GM19452 (cell line): ENCODE data around the gene LTBP1.
"Not testable (repeated sequence)": the region's sequence is repeated elsewhere in the genome, so short reads cannot be mapped to it uniquely, and the experiment has no call there.

Source experiments
- ATAC-seq: cut with Tn5 transposase; IDR thresholded peaks from one replicate; pipeline ENCODE4 v1.9.1; 2021; ENCODE audit not compliant: unreplicated experiment

Gene LTBP1

GRCh38 chr2:33215983-33216382 is 269.2 kb downstream of the LTBP1 start:
- no peak for ATAC-seq

- no peak for ATAC-seq
Observed at GRCh38 chr2:33216508-33217182, 269.9 kb downstream of the LTBP1 start.

GRCh38 chr2:33217406-33217805 is 270.7 kb downstream of the LTBP1 start:
- ATAC-seq, result no peak

- no peak for ATAC-seq
Observed at GRCh38 chr2:33219114-33219513, 272.4 kb downstream of the LTBP1 start.

GRCh38 chr2:33219850-33220275 is 273.1 kb downstream of the LTBP1 start:
- no peak for ATAC-seq

- ATAC-seq, result no peak
Observed at GRCh38 chr2:33220533-33220932, 273.8 kb downstream of the LTBP1 start.

- no peak for ATAC-seq
Observed at GRCh38 chr2:33221046-33221784, 274.5 kb downstream of the LTBP1 start.

- no peak for ATAC-seq
Observed at GRCh38 chr2:33222309-33222708, 275.6 kb downstream of the LTBP1 start.

GRCh38 chr2:33223856-33224255 is 277.1 kb downstream of the LTBP1 start:
- ATAC-seq, result no peak

- no peak for ATAC-seq
Observed at GRCh38 chr2:33225350-33225749, 278.6 kb downstream of the LTBP1 start.

- no peak for ATAC-seq
Observed at GRCh38 chr2:33226546-33226945, 279.8 kb downstream of the LTBP1 start.

- ATAC-seq, result no peak
Observed at GRCh38 chr2:33229646-33230045, 282.9 kb downstream of the LTBP1 start.

- no peak for ATAC-seq
Observed at GRCh38 chr2:33230195-33230594, 283.4 kb downstream of the LTBP1 start.

GRCh38 chr2:33230842-33231241 is 284.1 kb downstream of the LTBP1 start:
- no peak for ATAC-seq

GRCh38 chr2:33235559-33235958 is 288.8 kb downstream of the LTBP1 start:
- ATAC-seq, result not testable (repeated sequence)

GRCh38 chr2:33236482-33237385 is 290.0 kb downstream of the LTBP1 start:
- ATAC-seq, result no peak

GRCh38 chr2:33238111-33238510 is 291.4 kb downstream of the LTBP1 start:
- no peak for ATAC-seq

GRCh38 chr2:33240178-33240577 is 293.4 kb downstream of the LTBP1 start:
- ATAC-seq, result no peak

- no peak for ATAC-seq
Observed at GRCh38 chr2:33241072-33241471, 294.3 kb downstream of the LTBP1 start.

- ATAC-seq, result no peak
Observed at GRCh38 chr2:33241581-33241980, 294.8 kb downstream of the LTBP1 start.

- no peak for ATAC-seq
Observed at GRCh38 chr2:33242845-33243244, 296.1 kb downstream of the LTBP1 start.

- no peak for ATAC-seq
Observed at GRCh38 chr2:33246432-33246831, 299.7 kb downstream of the LTBP1 start.
